C4-2B (cell line): Measurements from ENCODE around the gene ZNF48.

Experiments used
- H3K27ac ChIP-seq: fragments of 450-650 bp; 2 replicates; pipeline ENCODE4 v1.5.1; 2017
- ZFX ChIP-seq: fragments of 450-650 bp; IDR thresholded peaks from 2 replicates; pipeline ENCODE4 v1.6.1; 2017
- TF ChIP-seq, protein P1 (sequence below): fragments of 450-650 bp; conservative IDR thresholded peaks from 2 replicates; pipeline ENCODE4 v1.5.1; 2017; ENCODE audit warnings: mild to moderate bottlenecking

Gene ZNF48

DNA sequence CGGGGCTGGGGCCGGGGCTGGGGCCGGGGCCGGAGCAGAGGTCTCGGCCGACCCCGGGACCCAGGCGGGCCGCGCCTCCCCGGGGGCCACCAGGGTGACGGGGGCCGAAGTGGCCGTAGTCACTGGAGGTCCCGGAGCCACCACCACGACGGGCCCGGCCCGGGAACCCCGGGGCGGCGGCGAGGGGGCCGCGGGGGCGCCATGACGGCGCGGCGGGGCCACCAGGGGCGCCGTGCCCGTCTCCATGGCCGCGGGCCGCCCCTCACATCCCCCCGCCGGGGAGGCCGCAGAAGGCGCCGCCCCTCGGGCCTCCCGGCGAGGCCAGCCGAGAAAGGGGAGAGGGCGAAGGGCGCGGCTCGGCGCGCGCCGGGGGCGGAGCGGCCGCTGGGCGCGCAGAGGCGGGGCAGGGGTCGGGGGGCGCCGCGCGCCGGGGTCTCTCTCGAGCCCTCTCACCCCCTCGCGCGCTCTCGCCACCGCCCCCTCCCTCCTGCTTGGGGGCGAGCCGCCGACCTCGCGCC, 25.2 kb upstream of the ZNF48 start:
- peak; percentile 74 for TF ChIP-seq ZFX
- TF ChIP-seq, protein P1, sequence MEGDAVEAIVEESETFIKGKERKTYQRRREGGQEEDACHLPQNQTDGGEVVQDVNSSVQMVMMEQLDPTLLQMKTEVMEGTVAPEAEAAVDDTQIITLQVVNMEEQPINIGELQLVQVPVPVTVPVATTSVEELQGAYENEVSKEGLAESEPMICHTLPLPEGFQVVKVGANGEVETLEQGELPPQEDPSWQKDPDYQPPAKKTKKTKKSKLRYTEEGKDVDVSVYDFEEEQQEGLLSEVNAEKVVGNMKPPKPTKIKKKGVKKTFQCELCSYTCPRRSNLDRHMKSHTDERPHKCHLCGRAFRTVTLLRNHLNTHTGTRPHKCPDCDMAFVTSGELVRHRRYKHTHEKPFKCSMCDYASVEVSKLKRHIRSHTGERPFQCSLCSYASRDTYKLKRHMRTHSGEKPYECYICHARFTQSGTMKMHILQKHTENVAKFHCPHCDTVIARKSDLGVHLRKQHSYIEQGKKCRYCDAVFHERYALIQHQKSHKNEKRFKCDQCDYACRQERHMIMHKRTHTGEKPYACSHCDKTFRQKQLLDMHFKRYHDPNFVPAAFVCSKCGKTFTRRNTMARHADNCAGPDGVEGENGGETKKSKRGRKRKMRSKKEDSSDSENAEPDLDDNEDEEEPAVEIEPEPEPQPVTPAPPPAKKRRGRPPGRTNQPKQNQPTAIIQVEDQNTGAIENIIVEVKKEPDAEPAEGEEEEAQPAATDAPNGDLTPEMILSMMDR: no peak
- H3K27ac ChIP-seq: peak overlapping the region; percentile 89

DNA sequence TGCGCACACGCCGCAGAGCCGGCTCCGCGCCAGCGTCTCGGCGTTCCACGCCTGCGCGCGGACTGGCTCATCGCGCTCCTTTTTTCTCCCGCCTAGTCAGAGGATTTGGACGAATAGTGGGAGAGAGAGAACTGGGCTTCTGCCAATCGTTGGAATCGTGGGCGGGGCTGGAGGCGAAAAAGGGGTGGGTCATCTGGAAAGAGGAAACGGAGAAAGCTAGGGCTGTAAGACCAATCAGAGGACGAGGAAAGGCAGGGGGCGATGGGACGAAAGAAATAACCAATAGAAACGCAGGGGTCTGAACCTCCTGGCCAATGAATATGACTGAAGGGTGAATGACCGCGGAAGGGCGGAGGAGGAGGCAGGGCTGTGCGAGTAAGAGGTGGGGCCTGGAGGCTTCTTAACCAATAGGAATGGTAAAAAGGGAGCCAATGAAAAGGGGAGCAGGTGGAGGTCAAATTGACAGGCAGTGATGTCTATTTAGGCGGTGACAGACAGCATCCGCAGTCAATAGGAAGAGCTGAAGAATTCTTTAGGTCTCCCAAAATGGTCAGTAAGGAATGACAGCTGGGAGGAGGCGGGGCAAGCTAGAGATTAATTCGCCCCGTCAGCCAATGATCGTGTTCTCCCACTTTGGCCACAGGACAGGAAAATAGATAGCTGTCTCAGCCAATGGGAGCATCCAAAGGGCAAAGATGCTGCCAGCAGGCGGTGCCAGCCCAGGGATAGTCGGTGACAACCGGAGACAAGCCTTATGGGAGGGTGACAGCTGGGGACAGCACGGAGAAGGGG, 24.6 kb upstream of the ZNF48 start, which contains the start of gene TBC1D10B:
Gene TBC1D10B, minus strand, starts transcription at position 39 of the 792 bp plus-strand sequence. CDS start 311 bp downstream, outside the sequence.
- TF ChIP-seq, protein P1: no peak
- no peak for TF ChIP-seq ZFX
- peak within 1 kb of the TSS; percentile 89 for H3K27ac ChIP-seq

DNA sequence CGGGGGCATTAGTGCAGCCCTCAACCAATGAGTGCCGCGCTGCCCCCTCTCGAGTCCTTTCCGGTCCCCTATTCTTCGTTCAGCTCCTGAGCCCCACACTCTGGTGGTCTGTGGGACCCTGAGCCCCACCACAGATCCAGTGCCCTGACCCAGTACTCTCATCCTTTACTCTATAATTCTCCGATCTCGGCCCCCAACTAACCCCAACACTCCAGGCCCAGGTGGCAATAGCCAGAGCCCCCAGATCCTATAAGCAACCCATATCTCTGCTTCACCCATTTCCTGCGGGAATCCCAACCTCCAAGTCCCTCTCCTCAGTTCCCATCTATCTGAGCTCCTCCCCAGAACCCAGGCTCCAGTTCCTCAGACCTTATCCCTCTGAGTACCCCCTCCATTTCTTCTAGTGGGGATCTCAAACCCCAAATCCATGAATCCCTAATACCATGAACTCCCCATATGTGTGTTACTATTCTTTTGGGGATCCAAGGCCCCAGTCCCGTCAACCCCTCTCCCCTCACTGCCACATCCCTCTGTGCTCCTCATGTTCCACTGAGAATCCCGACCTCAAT, 23.9 kb upstream of the ZNF48 start:
- TF ChIP-seq, protein P1: no peak
- TF ChIP-seq ZFX: no peak
- peak overlapping the region; percentile 76 for H3K27ac ChIP-seq

DNA sequence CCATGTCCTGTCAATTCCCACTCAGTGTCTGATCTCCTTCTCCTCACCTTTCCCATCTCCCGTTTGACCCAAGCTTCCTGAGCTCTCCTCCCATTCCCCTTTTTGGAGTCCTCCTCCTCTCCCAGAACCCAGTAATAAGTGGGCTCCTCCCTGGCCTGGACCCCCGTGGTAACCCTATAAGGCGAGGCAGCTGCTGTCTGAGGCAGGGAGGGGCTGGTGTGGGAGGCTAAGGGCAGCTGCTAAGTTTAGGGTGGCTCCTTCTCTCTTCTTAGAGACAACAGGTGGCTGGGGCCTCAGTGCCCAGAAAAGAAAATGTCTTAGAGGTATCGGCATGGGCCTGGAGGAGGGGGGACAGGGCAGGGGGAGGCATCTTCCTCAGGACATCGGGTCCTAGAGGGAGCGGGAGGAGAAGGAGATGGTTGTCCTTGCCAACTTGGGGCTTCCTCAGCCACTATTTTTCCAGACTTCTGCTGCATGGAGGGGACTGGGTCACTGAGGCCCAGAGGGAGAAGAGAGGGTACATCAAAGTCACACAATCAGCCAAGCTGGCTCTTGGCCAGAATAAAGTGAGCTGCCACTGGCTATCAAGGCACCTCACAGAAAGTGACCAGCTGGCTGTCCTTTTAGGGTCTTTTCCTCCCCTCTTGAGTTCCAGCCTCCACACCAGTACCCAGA, 23.0 kb upstream of the ZNF48 start:
- TF ChIP-seq, protein P1: no peak
- no peak for TF ChIP-seq ZFX

DNA sequence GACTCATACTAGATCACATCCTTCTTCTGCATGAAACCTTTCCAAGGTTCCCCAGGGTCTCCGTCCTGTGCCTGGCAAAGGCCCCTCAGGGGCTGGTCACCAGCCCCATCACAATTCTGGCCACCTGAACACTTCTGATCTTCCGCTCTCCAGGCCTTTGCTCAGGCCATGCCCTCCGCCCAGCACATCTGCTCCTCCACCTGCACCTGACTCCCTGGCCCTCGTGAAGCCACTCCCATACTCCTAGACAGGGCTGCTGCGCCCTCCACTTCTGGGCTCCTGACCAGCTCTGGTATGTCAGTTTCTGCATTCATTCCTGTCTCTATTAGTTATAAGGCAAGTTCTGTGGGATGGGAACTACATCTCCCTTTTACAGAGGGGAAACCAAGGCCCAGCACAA, 22.5 kb upstream of the ZNF48 start:
- H3K27ac ChIP-seq: no peak overlapping the region

More for the DNA sequence above, 23.0 kb upstream of the ZNF48 start:
- peak overlapping the region; percentile 76 for H3K27ac ChIP-seq

DNA sequence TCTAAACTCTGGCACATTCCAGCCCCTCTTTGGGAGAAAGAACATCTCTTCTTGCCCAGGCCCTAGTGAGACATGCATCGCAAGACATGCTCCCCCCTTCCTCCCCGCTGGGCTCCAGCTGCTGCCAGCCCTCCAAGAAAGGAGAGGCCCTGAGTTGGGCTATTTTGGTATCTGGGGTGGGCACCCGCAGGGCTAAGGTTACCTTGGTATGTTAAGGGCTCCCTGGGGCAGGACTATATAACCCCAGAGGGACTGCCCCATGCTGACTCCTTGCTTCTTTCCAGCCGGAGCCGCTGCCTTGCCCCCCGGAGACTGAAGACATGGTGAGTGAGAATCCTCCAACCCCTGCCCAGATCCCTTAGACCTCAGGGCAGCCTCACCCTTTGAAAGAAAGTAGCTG, 20.7 kb upstream of the ZNF48 start, which contains the start of gene MYL11:
Gene MYL11, plus strand, starts transcription at position 265 of the 400 bp plus-strand sequence. Its CDS starts 56 bp downstream, at position 321.
- TF ChIP-seq ZFX: no peak
- TF ChIP-seq, protein P1: no peak

More for the DNA sequence above, 22.5 kb upstream of the ZNF48 start:
- TF ChIP-seq, protein P1: no peak
- TF ChIP-seq ZFX: no peak

More for the DNA sequence above, 20.7 kb upstream of the ZNF48 start, which contains the start of gene MYL11:
- no peak within 1 kb of the TSS for H3K27ac ChIP-seq
